PC-3 (cell line): ENCODE results near the gene CCDC32.
A peak's percentile ranks its signal among the peaks of the same experiment; 100 is the strongest.

ENCODE experiments used
- EZH2 ChIP-seq: fragments of 300-600 bp; sonication (generic); IDR thresholded peaks from one replicate; pipeline ENCODE4 v1.6.1; 2017; ENCODE audit warnings: antibody characterized with exemption, mild to moderate bottlenecking, low read length; ENCODE audit not compliant: unreplicated experiment
- EZH2phosphoT487 ChIP-seq: fragments of 300-600 bp; sonication (generic); IDR thresholded peaks from 2 replicates; pipeline ENCODE4 v1.6.1; 2018; ENCODE audit warnings: mild to moderate bottlenecking, antibody characterized with exemption, low read length, borderline replicate concordance
- TF ChIP-seq, protein P1 (sequence below): fragments of 300-600 bp; sonication (generic); conservative IDR thresholded peaks from 2 replicates; pipeline ENCODE4 v1.5.1; 2017; ENCODE audit warnings: antibody characterized with exemption, low read depth, mild to moderate bottlenecking, low read length

DNA sequence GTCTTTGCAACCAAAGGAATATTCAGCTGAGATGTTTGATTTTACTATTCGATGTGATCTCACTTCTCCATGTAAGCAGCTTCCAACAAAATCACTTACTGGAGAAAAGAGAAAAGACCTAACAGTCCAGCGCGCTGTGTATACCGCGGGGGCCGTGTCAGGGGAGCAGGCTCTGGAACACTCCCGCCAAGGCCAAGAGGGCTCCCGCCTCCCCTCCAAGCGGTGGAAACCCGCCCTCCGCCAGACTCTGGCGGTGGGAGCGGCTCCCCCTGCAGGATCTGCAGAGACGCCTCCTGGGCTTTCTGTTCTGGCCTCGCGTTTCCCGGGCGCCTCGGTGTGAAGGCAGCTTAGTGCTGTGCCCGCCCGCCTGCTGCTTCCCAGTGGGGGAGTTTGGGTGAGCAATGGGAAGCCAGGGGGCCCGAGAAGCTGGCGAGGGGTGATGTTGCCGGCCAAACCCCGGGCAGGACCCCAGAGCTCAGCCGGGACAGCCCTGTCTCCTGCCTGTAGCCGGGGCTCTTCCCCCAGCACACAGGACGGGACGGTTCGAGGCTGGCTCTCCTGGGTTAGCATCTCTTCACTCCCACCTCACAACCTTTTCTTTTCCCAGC, 57.8 kb downstream of the CCDC32 start:
- TF ChIP-seq, protein P1, sequence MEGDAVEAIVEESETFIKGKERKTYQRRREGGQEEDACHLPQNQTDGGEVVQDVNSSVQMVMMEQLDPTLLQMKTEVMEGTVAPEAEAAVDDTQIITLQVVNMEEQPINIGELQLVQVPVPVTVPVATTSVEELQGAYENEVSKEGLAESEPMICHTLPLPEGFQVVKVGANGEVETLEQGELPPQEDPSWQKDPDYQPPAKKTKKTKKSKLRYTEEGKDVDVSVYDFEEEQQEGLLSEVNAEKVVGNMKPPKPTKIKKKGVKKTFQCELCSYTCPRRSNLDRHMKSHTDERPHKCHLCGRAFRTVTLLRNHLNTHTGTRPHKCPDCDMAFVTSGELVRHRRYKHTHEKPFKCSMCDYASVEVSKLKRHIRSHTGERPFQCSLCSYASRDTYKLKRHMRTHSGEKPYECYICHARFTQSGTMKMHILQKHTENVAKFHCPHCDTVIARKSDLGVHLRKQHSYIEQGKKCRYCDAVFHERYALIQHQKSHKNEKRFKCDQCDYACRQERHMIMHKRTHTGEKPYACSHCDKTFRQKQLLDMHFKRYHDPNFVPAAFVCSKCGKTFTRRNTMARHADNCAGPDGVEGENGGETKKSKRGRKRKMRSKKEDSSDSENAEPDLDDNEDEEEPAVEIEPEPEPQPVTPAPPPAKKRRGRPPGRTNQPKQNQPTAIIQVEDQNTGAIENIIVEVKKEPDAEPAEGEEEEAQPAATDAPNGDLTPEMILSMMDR = peak; percentile 77
- TF ChIP-seq EZH2 (no peak), EZH2phosphoT487 (no peak)
